Tibial artery (tissue), 4 donors: ENCODE data around the gene TLR5.

Experiments
- DNase-seq, 2 donors: peaks; one replicate each; pipeline ENCODE4 v3.0.0-alpha.2; 2019
- H3K27ac ChIP-seq, 2 donors: fragments of 200-600 bp; sonication (generic) in 1 of 2; 1 replicate in 1 of 2; 2 replicates in 1 of 2; pipeline ENCODE4 v1.5.1; 2018 to 2019; ENCODE audit warnings: mild to moderate bottlenecking in 1 of 2
- H3K27me3 ChIP-seq, 2 donors: fragments of 200-600 bp; sonication (generic) in 1 of 2; one replicate each; pipeline versions ENCODE4 v1.5.1 to v1.6.0; 2016 to 2019
- H3K36me3 ChIP-seq, 3 donors: fragments of 200-600 bp; sonication (generic) in 2 of 3; one replicate each; pipeline ENCODE4 v1.5.1; 2016 to 2019; ENCODE audit warnings: mild to moderate bottlenecking in 2 of 3
- H3K4me1 ChIP-seq, 4 donors: fragments of 200-600 bp; sonication (generic) in 2 of 4; 1 replicate in 3 of 4; 2 replicates in 1 of 4; pipeline ENCODE4 v1.5.1; 2016 to 2019
- H3K4me3 ChIP-seq, 2 donors: fragments of 200-600 bp; sonication (generic) in 1 of 2; 1 replicate in 1 of 2; 2 replicates in 1 of 2; pipeline ENCODE4 v1.5.1; 2018 to 2019; ENCODE audit warnings: mild to moderate bottlenecking in 2 of 2
- H3K9me3 ChIP-seq, 3 donors: fragments of 200-600 bp; sonication (generic) in 1 of 3; one replicate each; pipeline ENCODE4 v1.5.1; 2016 to 2019
- CTCF ChIP-seq, 2 experiments: fragments of 200-600 bp in 1 of 2; fragments of 450-650 bp in 1 of 2; IDR thresholded peaks; one replicate each; pipeline ENCODE4 v1.5.1; 2017 to 2019; ENCODE audit warnings: antibody characterized with exemption in 2 of 2, mild to moderate bottlenecking in 1 of 2, moderate library complexity in 1 of 2
- intact Hi-C: fragments of 100-400 bp; cut with DNase I; formaldehyde crosslinking; loops from one replicate; pipeline ENCODE4 v1.15.0; 2023; ENCODE audit warnings: low total_unique reads

TLR5 gene

GRCh38 chr1:223147409-223147808 lies 4.4 kb upstream of the TLR5 start:
- DNase-seq: no peak
- H3K9me3 ChIP-seq: peaks cover 0 to 3% (median 0%) of the 10 kb centered on the region in 3 donors
- H3K36me3 ChIP-seq: no peaks in the 10 kb centered on the region
- intact Hi-C loops: no loop called here
- H3K4me3 ChIP-seq: no peak overlapping the region
- H3K27me3 ChIP-seq: peaks cover 0 to 2% of the 10 kb centered on the region in 2 donors
- no peak overlapping the region for H3K27ac ChIP-seq
- TF ChIP-seq CTCF (IDR thresholded peaks at IDR 0.05): no peak
- peaks cover 0 to 20% (median 15%) of the 10 kb centered on the region in 4 donors for H3K4me1 ChIP-seq

GRCh38 chr1:223146745-223147144 lies 3.7 kb upstream of the TLR5 start:
- Histone ChIP-seq H3K27me3 (peaks cover 0 to 2% of the 10 kb centered on the region in 2 donors), H3K36me3 (no peaks in the 10 kb centered on the region), H3K27ac (no peak overlapping the region), H3K9me3 (peaks cover 0 to 3% (median 0%) of the 10 kb centered on the region in 3 donors), H3K4me1 (peaks cover 0 to 23% (median 17%) of the 10 kb centered on the region in 4 donors), H3K4me3 (no peak overlapping the region)
- no peak for DNase-seq
- intact Hi-C loops: no loop called here
- TF ChIP-seq CTCF (IDR thresholded peaks at IDR 0.05): no peak

DNA sequence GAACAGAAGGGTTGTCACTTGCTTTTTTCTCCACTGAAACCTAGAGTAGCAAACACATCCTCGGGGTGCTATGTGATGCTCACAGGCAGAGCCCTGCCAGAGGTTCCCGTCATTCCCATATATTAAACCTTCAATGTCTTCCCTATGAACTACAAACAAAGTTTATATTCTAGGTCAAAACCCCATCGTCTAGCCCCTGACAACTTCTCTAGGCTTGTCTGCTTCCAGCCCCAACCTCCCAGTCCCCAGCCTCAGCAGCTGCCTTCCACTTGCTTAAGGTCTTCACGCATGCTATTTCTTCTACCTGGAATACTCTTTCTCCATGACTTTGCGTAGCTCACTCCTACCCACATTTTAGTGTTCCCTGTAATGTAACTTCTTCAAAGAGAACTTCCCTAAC lies 1.9 kb upstream of the TLR5 start:
- H3K4me1 ChIP-seq: peaks cover 0 to 23% (median 17%) of the 10 kb centered on the region in 4 donors
- no peak overlapping the region for H3K4me3 ChIP-seq
- peaks cover 0 to 3% (median 0%) of the 10 kb centered on the region in 3 donors for H3K9me3 ChIP-seq
- no peaks in the 10 kb centered on the region for H3K36me3 ChIP-seq
- DNase-seq: no peak
- no peak for TF ChIP-seq CTCF (IDR thresholded peaks at IDR 0.05)
- H3K27me3 ChIP-seq: peaks cover 0 to 2% of the 10 kb centered on the region in 2 donors
- no peak overlapping the region for H3K27ac ChIP-seq
- intact Hi-C loops: no loop called here

DNA sequence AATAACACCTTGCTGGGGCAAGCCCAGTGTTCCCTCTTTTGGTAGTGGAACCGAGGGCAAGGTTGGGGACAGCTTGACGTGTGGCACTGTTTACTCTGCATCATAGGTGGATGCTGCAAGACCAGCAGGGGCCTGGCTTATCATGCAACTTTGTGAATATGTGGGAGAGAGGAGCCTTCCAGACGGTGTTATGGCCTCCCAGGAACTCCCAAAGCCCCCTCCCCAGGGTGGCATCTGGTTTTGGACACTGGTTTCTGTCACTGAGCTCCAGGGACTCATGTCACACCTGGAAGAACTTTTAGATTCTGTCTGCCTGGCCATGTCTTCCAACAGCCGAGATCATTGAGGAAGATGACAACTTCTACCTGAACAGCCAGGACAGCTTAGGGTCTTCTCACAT lies 1.4 kb upstream of the TLR5 start:
- H3K4me3 ChIP-seq: no peak overlapping the region
- no peaks in the 10 kb centered on the region for H3K36me3 ChIP-seq
- intact Hi-C loops: no loop called here
- peaks cover 0 to 3% (median 0%) of the 10 kb centered on the region in 3 donors for H3K9me3 ChIP-seq
- no peak for TF ChIP-seq CTCF (IDR thresholded peaks at IDR 0.05)
- DNase-seq: no peak
- H3K4me1 ChIP-seq: peaks cover 0 to 23% (median 17%) of the 10 kb centered on the region in 4 donors
- peaks cover 0 to 1% of the 10 kb centered on the region in 2 donors for H3K27me3 ChIP-seq
- no peak overlapping the region for H3K27ac ChIP-seq

- no peaks in the 10 kb centered on the region for H3K36me3 ChIP-seq
- intact Hi-C loops: no loop called here
- H3K27me3 ChIP-seq: no peaks in the 10 kb centered on the region
- peaks cover 0 to 23% (median 17%) of the 10 kb centered on the region in 4 donors for H3K4me1 ChIP-seq
- DNase-seq: no peak
- peak overlapping the region; percentile 57 to 71 for H3K27ac ChIP-seq
- peaks cover 0 to 3% (median 0%) of the 10 kb centered on the region in 3 donors for H3K9me3 ChIP-seq
- no peak for TF ChIP-seq CTCF (IDR thresholded peaks at IDR 0.05)
- H3K4me3 ChIP-seq: peak overlapping the region; percentile 63 to 77
Observed at GRCh38 chr1:223143537-223144248, 645 bp upstream of the TLR5 start.
